Measurements from ENCODE around the gene NEAT1.

NEAT1 gene

DNA sequence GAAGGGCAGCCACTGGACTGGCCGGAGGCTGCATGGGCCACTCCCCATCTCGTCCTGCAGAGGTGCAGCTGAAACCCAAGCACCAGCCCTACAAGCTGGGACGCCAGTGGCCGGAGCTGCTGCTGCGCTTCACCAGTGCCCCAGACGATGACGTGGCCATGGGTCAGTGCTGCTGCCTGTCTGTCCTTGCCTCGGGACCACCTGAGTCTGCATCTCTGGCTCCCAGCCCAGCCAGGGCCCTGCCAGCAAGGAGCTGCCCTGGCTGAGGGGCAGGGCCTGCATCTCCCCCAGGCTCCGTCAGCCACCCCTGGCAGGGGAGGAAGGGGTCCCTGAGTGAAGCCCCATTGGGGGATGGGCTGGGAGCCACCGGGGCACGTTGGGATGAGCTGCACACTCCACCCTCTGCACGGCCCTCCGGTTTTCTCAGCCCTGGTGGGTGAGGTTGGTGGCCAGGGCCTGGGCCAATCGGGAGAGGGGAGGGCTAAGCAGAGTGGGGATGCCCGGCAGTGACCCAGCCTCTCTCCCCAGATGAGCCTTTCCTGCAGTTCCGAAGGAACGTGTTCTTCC, 29.0 kb upstream of the NEAT1 start:
- H3K4me2 ChIP-seq (ENCODE audit: insufficient read depth, low read length, poor library complexity, severe bottlenecking) = no peak overlapping the region
- no peak overlapping the region for H3K4ac ChIP-seq (ENCODE audit: low read length)
- no peak overlapping the region for H2BK120ac ChIP-seq (ENCODE audit: low read depth, low read length)
- H2AFZ ChIP-seq (ENCODE audit: low read length) = no peak overlapping the region
- H4K8ac ChIP-seq (ENCODE audit: low read depth, low read length) = no peak overlapping the region
- H2BK15ac ChIP-seq (ENCODE audit: low read length) = no peak overlapping the region
- H3K9ac ChIP-seq (ENCODE audit: low read depth, low read length, poor library complexity) = no peak overlapping the region
- H3K36me3 ChIP-seq (replicated peaks in 1 of 2; ENCODE audit: control insufficient read depth in 2 of 2, insufficient read depth in 2 of 2, low read length in 2 of 2) = peaks cover 8 to 15% of the 10 kb centered on the region in 2 donors
- H3K79me1 ChIP-seq (ENCODE audit: low read depth, low read length) = peaks cover 11% of the 10 kb centered on the region
- H3K4me1 ChIP-seq (ENCODE audit: control insufficient read depth in 2 of 2, insufficient read depth in 1 of 2, low read depth in 1 of 2, low read length in 2 of 2) = peaks cover 13 to 17% of the 10 kb centered on the region in 2 donors
- H3K14ac ChIP-seq (ENCODE audit: low read length) = peak overlapping the region; percentile 38
- no peak overlapping the region for H3K23ac ChIP-seq (ENCODE audit: low read depth, low read length, poor library complexity)
- peak overlapping the region in 1 of 2 donors; percentile 42 for H3K4me3 ChIP-seq (ENCODE audit: low read length in 2 of 2)
- H2BK12ac ChIP-seq (ENCODE audit: low read length) = no peak overlapping the region
- no CpG with 5 or more reads among the region's 17 CpGs for WGBS, 2 donors (ENCODE audit: extremely low coverage in 2 of 2, insufficient read length in 2 of 2, insufficient replicate concordance in 1 of 2)
- no peak overlapping the region for H3K18ac ChIP-seq (ENCODE audit: low read length)
- H3K27me3 ChIP-seq (ENCODE audit: control insufficient read depth in 3 of 3, insufficient read depth in 3 of 3, low read depth in 1 of 3, low read length in 3 of 3) = no peaks in the 10 kb centered on the region
- no peak overlapping the region for H3K27ac ChIP-seq (replicated peaks; ENCODE audit: low read length)
- H2BK5ac ChIP-seq (ENCODE audit: low read length) = no peak overlapping the region
- no peak overlapping the region for H2AK5ac ChIP-seq (ENCODE audit: low read depth, low read length)
- no peak overlapping the region for H4K91ac ChIP-seq (ENCODE audit: low read depth, low read length, poor library complexity)
- H3K9me3 ChIP-seq (replicated peaks in 1 of 2; ENCODE audit: control insufficient read depth in 2 of 2, insufficient read depth in 1 of 2, low read depth in 1 of 2, low read length in 2 of 2) = peaks cover 0 to 2% of the 10 kb centered on the region in 2 donors
- DNase-seq (ENCODE audit: low spot score) = no peak

DNA sequence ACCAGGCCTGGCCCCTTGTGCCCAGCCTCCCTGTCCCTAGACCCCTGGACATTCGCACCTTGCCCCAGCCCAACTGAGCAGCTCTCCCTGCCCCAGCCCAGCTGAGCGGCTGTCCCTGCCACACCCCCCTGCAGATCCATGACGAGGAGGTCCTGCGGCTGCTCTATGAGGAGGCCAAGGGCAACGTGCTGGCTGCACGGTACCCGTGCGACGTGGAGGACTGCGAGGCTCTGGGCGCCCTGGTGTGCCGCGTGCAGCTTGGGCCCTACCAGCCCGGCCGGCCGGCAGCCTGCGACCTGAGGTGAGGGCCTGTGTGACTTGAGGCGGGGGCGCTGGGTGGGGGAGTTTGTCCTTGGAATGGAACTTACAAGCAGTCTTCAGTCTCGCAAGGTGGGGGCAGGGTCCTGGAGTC, 28.5 kb upstream of the NEAT1 start:
- no peak overlapping the region for H3K4me2 ChIP-seq (ENCODE audit: insufficient read depth, low read length, poor library complexity, severe bottlenecking)
- H3K14ac ChIP-seq (ENCODE audit: low read length) = no peak overlapping the region
- no peak overlapping the region for H2BK12ac ChIP-seq (ENCODE audit: low read length)
- H3K18ac ChIP-seq (ENCODE audit: low read length) = no peak overlapping the region
- H2AFZ ChIP-seq (ENCODE audit: low read length) = no peak overlapping the region
- no peak overlapping the region for H2BK120ac ChIP-seq (ENCODE audit: low read depth, low read length)
- H3K36me3 ChIP-seq (replicated peaks in 1 of 2; ENCODE audit: control insufficient read depth in 2 of 2, insufficient read depth in 2 of 2, low read length in 2 of 2) = peaks cover 8 to 15% of the 10 kb centered on the region in 2 donors
- no peak overlapping the region for H3K4ac ChIP-seq (ENCODE audit: low read length)
- no peak overlapping the region for H4K8ac ChIP-seq (ENCODE audit: low read depth, low read length)
- H2AK5ac ChIP-seq (ENCODE audit: low read depth, low read length) = no peak overlapping the region
- peaks cover 0 to 2% of the 10 kb centered on the region in 2 donors for H3K9me3 ChIP-seq (replicated peaks in 1 of 2; ENCODE audit: control insufficient read depth in 2 of 2, insufficient read depth in 1 of 2, low read depth in 1 of 2, low read length in 2 of 2)
- H2BK5ac ChIP-seq (ENCODE audit: low read length) = no peak overlapping the region
- WGBS, 2 donors (ENCODE audit: extremely low coverage in 2 of 2, insufficient read length in 2 of 2, insufficient replicate concordance in 1 of 2) = no CpG with 5 or more reads among the region's 20 CpGs
- no peaks in the 10 kb centered on the region for H3K27me3 ChIP-seq (ENCODE audit: control insufficient read depth in 3 of 3, insufficient read depth in 3 of 3, low read depth in 1 of 3, low read length in 3 of 3)
- peaks cover 13 to 17% of the 10 kb centered on the region in 2 donors for H3K4me1 ChIP-seq (ENCODE audit: control insufficient read depth in 2 of 2, insufficient read depth in 1 of 2, low read depth in 1 of 2, low read length in 2 of 2)
- H3K79me1 ChIP-seq (ENCODE audit: low read depth, low read length) = peaks cover 11% of the 10 kb centered on the region
- H2BK15ac ChIP-seq (ENCODE audit: low read length) = no peak overlapping the region
- no peak overlapping the region for H4K91ac ChIP-seq (ENCODE audit: low read depth, low read length, poor library complexity)
- peak overlapping the region; percentile 85 for H3K23ac ChIP-seq (ENCODE audit: low read depth, low read length, poor library complexity)
- no peak overlapping the region for H3K9ac ChIP-seq (ENCODE audit: low read depth, low read length, poor library complexity)
- no peak for DNase-seq (ENCODE audit: low spot score)
- no peak overlapping the region for H3K27ac ChIP-seq (replicated peaks; ENCODE audit: low read length)
- H3K4me3 ChIP-seq (ENCODE audit: low read length in 2 of 2) = no peak overlapping the region

DNA sequence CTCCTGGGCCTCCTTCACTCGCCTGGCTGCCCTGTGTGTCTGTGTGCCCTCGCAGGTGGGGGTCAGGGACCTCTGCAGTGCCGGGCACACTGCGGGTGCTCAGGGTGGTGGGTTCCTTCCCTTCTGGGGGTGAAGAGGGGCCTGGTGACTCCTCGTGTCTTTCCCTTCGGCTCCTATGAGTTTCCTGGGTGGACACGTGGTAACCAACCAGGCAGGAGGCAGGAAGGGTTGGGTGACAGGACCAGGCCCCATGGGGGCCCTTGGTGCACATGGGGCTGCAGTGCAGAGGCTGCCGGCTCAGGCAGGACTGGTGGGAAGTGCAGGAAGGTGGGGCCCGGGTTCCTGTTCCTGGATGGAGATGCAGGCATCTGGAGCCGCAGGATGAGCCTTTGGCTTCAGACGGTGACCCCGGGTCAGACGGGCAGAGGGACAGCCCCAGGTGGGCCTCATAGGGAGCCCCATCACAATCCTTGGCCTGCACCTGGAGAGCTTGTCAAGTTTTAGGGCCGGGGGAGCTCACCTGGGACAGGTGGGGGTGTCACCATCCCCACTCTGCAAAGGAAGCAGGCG, 26.6 kb upstream of the NEAT1 start:
- no peak overlapping the region for H3K27ac ChIP-seq (replicated peaks; ENCODE audit: low read length)
- H2BK5ac ChIP-seq (ENCODE audit: low read length) = no peak overlapping the region
- no peak overlapping the region for H2BK15ac ChIP-seq (ENCODE audit: low read length)
- no peak overlapping the region for H3K9ac ChIP-seq (ENCODE audit: low read depth, low read length, poor library complexity)
- H3K4ac ChIP-seq (ENCODE audit: low read length) = no peak overlapping the region
- H3K9me3 ChIP-seq (replicated peaks in 1 of 2; ENCODE audit: control insufficient read depth in 2 of 2, insufficient read depth in 1 of 2, low read depth in 1 of 2, low read length in 2 of 2) = peaks cover 0 to 2% of the 10 kb centered on the region in 2 donors
- H3K79me1 ChIP-seq (ENCODE audit: low read depth, low read length) = peaks cover 16% of the 10 kb centered on the region
- H2AFZ ChIP-seq (ENCODE audit: low read length) = no peak overlapping the region
- no peak overlapping the region for H4K91ac ChIP-seq (ENCODE audit: low read depth, low read length, poor library complexity)
- no peak overlapping the region for H2BK120ac ChIP-seq (ENCODE audit: low read depth, low read length)
- H3K23ac ChIP-seq (ENCODE audit: low read depth, low read length, poor library complexity) = peak overlapping the region; percentile 2
- no peak overlapping the region for H4K8ac ChIP-seq (ENCODE audit: low read depth, low read length)
- H3K27me3 ChIP-seq (ENCODE audit: control insufficient read depth in 3 of 3, insufficient read depth in 3 of 3, low read depth in 1 of 3, low read length in 3 of 3) = no peaks in the 10 kb centered on the region
- no peak overlapping the region for H3K18ac ChIP-seq (ENCODE audit: low read length)
- no peak overlapping the region for H2BK12ac ChIP-seq (ENCODE audit: low read length)
- peak overlapping the region; percentile 27 for H2AK5ac ChIP-seq (ENCODE audit: low read depth, low read length)
- WGBS, 2 donors (ENCODE audit: extremely low coverage in 2 of 2, insufficient read length in 2 of 2, insufficient replicate concordance in 1 of 2) = no CpG with 5 or more reads among the region's 15 CpGs
- DNase-seq (ENCODE audit: low spot score) = no peak
- no peak overlapping the region for H3K4me3 ChIP-seq (ENCODE audit: low read length in 2 of 2)
- peaks cover 12 to 32% of the 10 kb centered on the region in 2 donors for H3K36me3 ChIP-seq (replicated peaks in 1 of 2; ENCODE audit: control insufficient read depth in 2 of 2, insufficient read depth in 2 of 2, low read length in 2 of 2)
- H3K4me1 ChIP-seq (ENCODE audit: control insufficient read depth in 2 of 2, insufficient read depth in 1 of 2, low read depth in 1 of 2, low read length in 2 of 2) = peaks cover 2 to 4% of the 10 kb centered on the region in 2 donors
- H3K4me2 ChIP-seq (ENCODE audit: insufficient read depth, low read length, poor library complexity, severe bottlenecking) = no peak overlapping the region
- no peak overlapping the region for H3K14ac ChIP-seq (ENCODE audit: low read length)

DNA sequence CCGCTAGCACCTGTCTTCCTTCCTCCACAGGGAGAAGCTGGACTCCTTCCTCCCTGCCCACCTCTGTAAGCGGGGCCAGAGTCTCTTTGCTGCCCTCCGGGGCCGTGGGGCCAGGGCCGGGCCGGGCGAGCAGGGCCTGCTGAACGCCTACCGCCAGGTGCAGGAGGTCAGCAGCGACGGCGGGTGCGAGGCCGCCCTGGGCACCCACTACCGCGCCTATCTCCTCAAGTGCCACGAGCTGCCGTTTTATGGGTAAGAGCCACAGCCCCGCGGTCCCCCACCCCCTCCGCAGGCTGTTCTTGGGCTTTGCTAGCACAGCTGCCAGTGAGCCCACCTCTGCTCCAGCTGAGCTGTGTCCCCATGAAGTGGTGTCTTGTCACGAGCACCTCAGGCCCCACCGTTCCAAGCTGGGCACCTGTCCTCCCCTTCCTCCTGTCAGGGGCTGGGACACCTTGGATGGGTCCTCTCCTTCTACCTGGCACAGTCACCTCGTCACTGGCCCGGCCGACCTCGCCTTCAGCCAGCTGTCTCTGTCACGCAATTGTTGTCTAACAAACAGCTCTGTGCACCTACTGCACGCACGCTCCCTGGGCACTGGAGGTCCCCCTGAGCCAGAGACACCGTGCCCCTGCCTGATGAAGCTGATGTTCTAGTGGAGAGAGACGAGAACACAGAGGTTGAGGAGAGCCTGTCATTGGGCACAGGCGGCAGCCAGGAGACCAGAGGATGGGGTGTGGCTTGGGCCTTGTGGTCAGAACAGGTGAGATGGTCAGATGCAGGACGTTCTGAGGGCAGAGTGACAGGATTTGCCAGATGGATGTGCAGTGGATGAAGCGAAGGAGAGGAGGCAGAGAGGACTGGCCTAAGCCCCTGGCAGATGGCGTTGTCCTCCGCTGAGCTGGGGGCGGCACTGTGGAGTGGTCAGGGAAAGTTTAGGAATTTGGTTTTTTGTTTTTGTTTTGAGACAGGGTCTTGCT, 25.5 kb upstream of the NEAT1 start:
- Histone ChIP-seq H3K9ac (ENCODE audit: low read depth, low read length, poor library complexity) (peak overlapping the region; percentile 7), H3K18ac (ENCODE audit: low read length) (no peak overlapping the region), H3K4ac (ENCODE audit: low read length) (no peak overlapping the region), H3K4me3 (ENCODE audit: low read length in 2 of 2) (peak overlapping the region in 1 of 2 donors; percentile 55), H3K23ac (ENCODE audit: low read depth, low read length, poor library complexity) (no peak overlapping the region), H2AK5ac (ENCODE audit: low read depth, low read length) (no peak overlapping the region), H3K4me1 (ENCODE audit: control insufficient read depth in 2 of 2, insufficient read depth in 1 of 2, low read depth in 1 of 2, low read length in 2 of 2) (peaks cover 0 to 2% of the 10 kb centered on the region in 2 donors), H3K9me3 (replicated peaks in 1 of 2; ENCODE audit: control insufficient read depth in 2 of 2, insufficient read depth in 1 of 2, low read depth in 1 of 2, low read length in 2 of 2) (peaks cover 0 to 2% of the 10 kb centered on the region in 2 donors), H2BK5ac (ENCODE audit: low read length) (no peak overlapping the region), H3K14ac (ENCODE audit: low read length) (no peak overlapping the region), H3K27ac (replicated peaks; ENCODE audit: low read length) (no peak overlapping the region), H4K91ac (ENCODE audit: low read depth, low read length, poor library complexity) (no peak overlapping the region), H2AFZ (ENCODE audit: low read length) (no peak overlapping the region), H2BK120ac (ENCODE audit: low read depth, low read length) (no peak overlapping the region), H3K79me1 (ENCODE audit: low read depth, low read length) (peaks cover 16% of the 10 kb centered on the region), H3K27me3 (ENCODE audit: control insufficient read depth in 3 of 3, insufficient read depth in 3 of 3, low read depth in 1 of 3, low read length in 3 of 3) (no peaks in the 10 kb centered on the region), H4K8ac (ENCODE audit: low read depth, low read length) (no peak overlapping the region), H3K36me3 (replicated peaks in 1 of 2; ENCODE audit: control insufficient read depth in 2 of 2, insufficient read depth in 2 of 2, low read length in 2 of 2) (peaks cover 12 to 33% of the 10 kb centered on the region in 2 donors), H2BK15ac (ENCODE audit: low read length) (no peak overlapping the region), H3K4me2 (ENCODE audit: insufficient read depth, low read length, poor library complexity, severe bottlenecking) (no peak overlapping the region), H2BK12ac (ENCODE audit: low read length) (no peak overlapping the region)
- no peak for DNase-seq (ENCODE audit: low spot score)
- WGBS, 2 donors (ENCODE audit: extremely low coverage in 2 of 2, insufficient read length in 2 of 2, insufficient replicate concordance in 1 of 2) = no CpG with 5 or more reads among the region's 38 CpGs

Data from neuronal stem cell (in vitro differentiated cells).